ENCODE measurements around the gene GPC6.

The GPC6 gene

DNA sequence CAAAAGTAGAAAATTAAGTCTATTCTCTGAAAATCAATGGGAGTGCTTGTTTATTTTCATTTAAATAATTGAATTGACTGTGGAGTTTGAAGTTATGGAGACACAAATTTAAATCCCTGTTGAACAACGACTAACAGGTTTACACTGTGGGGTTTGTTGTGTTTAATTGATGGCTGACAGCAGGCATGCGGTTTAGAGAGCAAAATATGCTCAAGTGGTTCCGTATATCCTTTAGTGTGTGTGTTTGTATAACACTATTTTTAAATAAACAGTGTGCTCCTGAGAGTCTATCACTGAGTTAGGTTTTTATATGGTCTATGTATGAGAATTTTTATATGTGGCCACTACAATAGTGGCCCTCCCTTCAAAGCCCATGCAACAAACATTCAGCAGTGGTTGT lies 332.0 kb downstream of the GPC6 start:
- DNase-seq (ENCODE audit: extremely low read depth, low read depth): no peak
- TF ChIP-seq CTCF (IDR thresholded peaks at IDR 0.05; ENCODE audit: low read depth, low read length): no peak

GRCh38 chr13:93559718-93560117 lies 333.1 kb downstream of the GPC6 start:
- no peak for TF ChIP-seq CTCF (IDR thresholded peaks at IDR 0.05; ENCODE audit: low read depth, low read length)
- no peak for DNase-seq (ENCODE audit: extremely low read depth, low read depth)

GRCh38 chr13:93561576-93562225 lies 335.1 kb downstream of the GPC6 start:
- no peak for DNase-seq (ENCODE audit: extremely low read depth, low read depth)

GRCh38 chr13:93562676-93563075 lies 336.1 kb downstream of the GPC6 start:
- DNase-seq (ENCODE audit: extremely low read depth, low read depth): no peak
- no peak for TF ChIP-seq CTCF (IDR thresholded peaks at IDR 0.05; ENCODE audit: low read depth, low read length)

More at GRCh38 chr13:93561576-93562225, 335.1 kb downstream of the GPC6 start:
- TF ChIP-seq CTCF (IDR thresholded peaks at IDR 0.05; ENCODE audit: low read depth, low read length): no peak

GRCh38 chr13:93577105-93577504 lies 350.5 kb downstream of the GPC6 start:
- TF ChIP-seq CTCF (IDR thresholded peaks at IDR 0.05; ENCODE audit: low read depth, low read length): no peak
- no peak for DNase-seq (ENCODE audit: extremely low read depth, low read depth)

- no peak for TF ChIP-seq CTCF (IDR thresholded peaks at IDR 0.05; ENCODE audit: low read depth, low read length)
- DNase-seq (ENCODE audit: extremely low read depth, low read depth): no peak
These were observed 363.2 kb downstream of the GPC6 start for GRCh38 chr13:93589788-93590187.

DNA sequence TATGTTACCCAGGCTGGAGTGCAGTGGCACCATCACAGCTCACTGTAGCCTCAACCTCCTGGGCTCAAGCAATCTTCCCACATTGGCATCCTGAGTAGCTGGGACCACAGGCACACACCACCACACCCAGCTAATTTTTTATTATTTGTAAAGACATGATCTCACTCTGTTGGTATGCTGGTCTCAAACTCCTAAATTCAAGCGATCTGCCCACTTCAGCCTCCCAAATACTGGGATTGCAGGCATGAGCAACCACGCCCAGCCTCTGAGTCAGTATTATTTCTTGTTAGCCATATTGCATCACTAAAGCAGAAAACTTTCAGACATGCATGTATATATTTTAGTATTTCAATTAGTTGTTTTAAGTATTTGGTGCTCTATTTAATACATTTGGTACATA lies 376.4 kb downstream of the GPC6 start:
- no peak for TF ChIP-seq CTCF (IDR thresholded peaks at IDR 0.05; ENCODE audit: low read depth, low read length)
- DNase-seq (ENCODE audit: extremely low read depth, low read depth): peak; percentile 75

Measured in AG09319 (cell line).